K562 (cell line): ENCODE results near the gene PAPSS2.
"Not testable (repeated sequence)": the region's sequence is repeated elsewhere in the genome, so short reads cannot be mapped to it uniquely, and the experiment has no call there.

ENCODE experiments used
- CBX8 ChIP-seq: fragments of 200-600 bp; sonication (generic); IDR thresholded peaks from 2 replicates; pipeline ENCODE4 v1.6.1; 2012; ENCODE audit warnings: borderline replicate concordance, mixed run types, low read depth, mild to moderate bottlenecking, moderate library complexity, mixed read lengths, low read length, control low read depth, inconsistent platforms; ENCODE audit not compliant: poor library complexity, severe bottlenecking; ENCODE audit errors: extremely low read depth
- POLR3A ChIP-seq: IDR thresholded peaks from 2 replicates; pipeline ENCODE4 v1.6.1; 2011; ENCODE audit warnings: borderline replicate concordance, mild to moderate bottlenecking, moderate library complexity; ENCODE audit not compliant: insufficient read length, insufficient read depth; ENCODE audit errors: extremely low read depth

DNA sequence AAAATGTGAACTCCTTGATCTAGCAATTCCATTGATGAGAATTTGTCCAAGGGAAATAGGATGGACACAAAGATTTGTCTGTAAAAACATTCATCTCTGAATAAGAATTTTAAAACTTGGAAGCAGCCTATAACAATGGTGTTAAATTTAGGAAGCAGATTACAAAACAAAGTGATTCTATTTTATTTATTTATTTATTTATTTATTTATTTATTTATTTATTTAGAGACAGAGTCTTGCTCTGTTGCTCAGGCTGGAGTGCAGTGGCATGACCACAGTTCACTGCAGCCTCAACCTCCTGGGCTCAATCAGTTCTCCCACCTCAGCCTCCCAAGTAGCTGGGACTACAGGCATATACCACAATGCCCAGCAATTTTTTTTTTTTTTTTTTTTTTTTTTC is 38.2 kb upstream of the PAPSS2 start:
- not testable (repeated sequence) for TF ChIP-seq POLR3A, CBX8
